ENCODE data around the gene NHERF2. TPM values are rescaled to one million over a fixed set of nuclear protein-coding genes. Genes with fewer than 3 reads are reported as not detected.

The NHERF2 gene
- total and polyA plus RNA-seq, 9 donors = 6.3 to 118 (median 78.7) TPM

GRCh38 chr16:2061526-2061925, 34.8 kb downstream of the NHERF2 start:
- no peaks in the 10 kb centered on the region for H3K9me3 ChIP-seq
- no peak overlapping the region for H3K4me3 ChIP-seq
- H3K27me3 ChIP-seq = no peaks in the 10 kb centered on the region
- no peak overlapping the region for H3K27ac ChIP-seq
- 84 to 91% (median 90%) methylated on average over 11 to 13 of the region's 13 CpGs for WGBS, 3 donors
- intact Hi-C loops (cut with DNase I) = no loop called here
- no peaks in the 10 kb centered on the region for H3K4me1 ChIP-seq (ENCODE audit: insufficient read depth)
- TF ChIP-seq EP300 (IDR thresholded peaks at IDR 0.05) (no peak), POLR2A (IDR thresholded peaks at IDR 0.05) (no peak), CTCF (IDR thresholded peaks at IDR 0.05) (no peak)
- DNase-seq = no peak
- no peaks in the 10 kb centered on the region for H3K36me3 ChIP-seq

GRCh38 chr16:2062801-2063200, 36.1 kb downstream of the NHERF2 start:
- intact Hi-C loops (cut with DNase I) = no loop called here
- 88 to 92% (median 90%) methylated on average over 24 to 28 of the region's 28 CpGs for WGBS, 3 donors
- H3K9me3 ChIP-seq = no peaks in the 10 kb centered on the region
- TF ChIP-seq CTCF (IDR thresholded peaks at IDR 0.05) (no peak), POLR2A (IDR thresholded peaks at IDR 0.05) (no peak), EP300 (IDR thresholded peaks at IDR 0.05) (no peak)
- DNase-seq = no peak
- H3K27me3 ChIP-seq = no peaks in the 10 kb centered on the region
- no peak overlapping the region for H3K27ac ChIP-seq
- no peaks in the 10 kb centered on the region for H3K4me1 ChIP-seq (ENCODE audit: insufficient read depth)
- no peak overlapping the region for H3K4me3 ChIP-seq
- H3K36me3 ChIP-seq = no peaks in the 10 kb centered on the region

GRCh38 chr16:2063861-2064260, 37.2 kb downstream of the NHERF2 start:
- Histone ChIP-seq H3K9me3 (no peaks in the 10 kb centered on the region), H3K27ac (no peak overlapping the region), H3K4me3 (no peak overlapping the region), H3K27me3 (no peaks in the 10 kb centered on the region), H3K36me3 (no peaks in the 10 kb centered on the region), H3K4me1 (ENCODE audit: insufficient read depth) (no peaks in the 10 kb centered on the region)
- intact Hi-C loops (cut with DNase I) = no loop called here
- no peak for TF ChIP-seq CTCF (IDR thresholded peaks at IDR 0.05)
- TF ChIP-seq POLR2A (IDR thresholded peaks at IDR 0.05) = no peak
- TF ChIP-seq EP300 (IDR thresholded peaks at IDR 0.05) = no peak
- no peak for DNase-seq
- 86 to 88% (median 88%) methylated on average over 23 to 25 of the region's 25 CpGs for WGBS, 3 donors

GRCh38 chr16:2064368-2064945, 37.8 kb downstream of the NHERF2 start:
- H3K27ac ChIP-seq = no peak overlapping the region
- H3K4me1 ChIP-seq (ENCODE audit: insufficient read depth) = no peaks in the 10 kb centered on the region
- no peak for DNase-seq
- H3K36me3 ChIP-seq = no peaks in the 10 kb centered on the region
- no peak for TF ChIP-seq EP300 (IDR thresholded peaks at IDR 0.05)
- no peak for TF ChIP-seq CTCF (IDR thresholded peaks at IDR 0.05)
- TF ChIP-seq POLR2A (IDR thresholded peaks at IDR 0.05) = no peak
- H3K27me3 ChIP-seq = no peaks in the 10 kb centered on the region
- no peaks in the 10 kb centered on the region for H3K9me3 ChIP-seq
- WGBS, 3 donors = 88 to 95% (median 89%) methylated on average over 16 of the region's 16 CpGs
- intact Hi-C loops (cut with DNase I) = no loop called here
- H3K4me3 ChIP-seq = no peak overlapping the region
